HG02623 (cell line): ENCODE data around the gene GALNT5.
"Not testable (repeated sequence)": the region's sequence is repeated elsewhere in the genome, so short reads cannot be mapped to it uniquely, and the experiment has no call there.

Experiments
- ATAC-seq: cut with Tn5 transposase; IDR thresholded peaks from one replicate; pipeline ENCODE4 v1.9.1; 2021; ENCODE audit warnings: moderate library complexity; ENCODE audit not compliant: unreplicated experiment

The GALNT5 gene

GRCh38 chr2:157326698-157327097 is 69.2 kb downstream of the GALNT5 start:
- no peak for ATAC-seq

GRCh38 chr2:157327200-157327599 is 69.7 kb downstream of the GALNT5 start:
- ATAC-seq, result peak; percentile 24

GRCh38 chr2:157327621-157328500 is 70.4 kb downstream of the GALNT5 start:
- peak; percentile 99 for ATAC-seq

GRCh38 chr2:157329524-157329923 is 72.0 kb downstream of the GALNT5 start:
- ATAC-seq, result no peak

- no peak for ATAC-seq
These were observed 76.0 kb downstream of the GALNT5 start for GRCh38 chr2:157333304-157334047.

GRCh38 chr2:157334335-157334734 is 76.8 kb downstream of the GALNT5 start:
- no peak for ATAC-seq

GRCh38 chr2:157334797-157335196 is 77.3 kb downstream of the GALNT5 start:
- ATAC-seq, result no peak

- ATAC-seq, result no peak
These were observed 78.9 kb downstream of the GALNT5 start for GRCh38 chr2:157336137-157337010.

- no peak for ATAC-seq
These were observed 80.5 kb downstream of the GALNT5 start for GRCh38 chr2:157337978-157338377.

GRCh38 chr2:157339965-157340655 is 82.6 kb downstream of the GALNT5 start:
- ATAC-seq, result no peak

- not testable (repeated sequence) for ATAC-seq
These were observed 83.9 kb downstream of the GALNT5 start for GRCh38 chr2:157341381-157341780.

- no peak for ATAC-seq
These were observed 88.3 kb downstream of the GALNT5 start for GRCh38 chr2:157345647-157346389.

- ATAC-seq, result no peak
These were observed 90.9 kb downstream of the GALNT5 start for GRCh38 chr2:157348291-157348921.

- ATAC-seq, result no peak
These were observed 92.5 kb downstream of the GALNT5 start for GRCh38 chr2:157349949-157350515.

- ATAC-seq, result no peak
These were observed 98.1 kb downstream of the GALNT5 start for GRCh38 chr2:157355618-157356017.

- ATAC-seq, result no peak
These were observed 102.1 kb downstream of the GALNT5 start for GRCh38 chr2:157359628-157360027.

- ATAC-seq, result no peak
These were observed 104.0 kb downstream of the GALNT5 start for GRCh38 chr2:157361526-157361925.

GRCh38 chr2:157362627-157363026 is 105.1 kb downstream of the GALNT5 start:
- ATAC-seq, result no peak

- peak; percentile 43 for ATAC-seq
These were observed 106.2 kb downstream of the GALNT5 start for GRCh38 chr2:157363612-157364101.
